ENCODE results near the gene RIC8A.
A peak's percentile ranks its signal among the peaks of the same experiment; 100 is the strongest.
"Not testable (repeated sequence)": the region's sequence is repeated elsewhere in the genome, so short reads cannot be mapped to it uniquely, and the experiment has no call there.

The RIC8A gene

DNA sequence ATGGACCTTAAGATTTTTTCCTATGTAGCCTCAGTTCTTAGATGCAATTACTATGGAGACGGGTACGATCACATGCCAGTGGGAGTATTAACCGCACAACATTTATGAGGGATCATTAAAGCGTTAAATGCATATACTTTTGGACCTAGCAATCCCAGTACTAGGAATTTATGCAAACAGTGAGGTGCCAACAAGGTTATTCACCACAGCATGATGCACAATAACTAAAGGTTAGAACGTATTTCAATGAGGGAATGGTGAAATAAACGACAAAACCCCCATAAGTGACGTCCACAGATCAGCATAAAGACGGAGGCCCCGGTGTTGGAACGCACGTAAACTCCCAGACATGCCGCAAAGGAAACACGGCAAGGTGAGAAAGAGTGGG lies 28.1 kb downstream of the RIC8A start:
- TF ChIP-seq, protein P1, sequence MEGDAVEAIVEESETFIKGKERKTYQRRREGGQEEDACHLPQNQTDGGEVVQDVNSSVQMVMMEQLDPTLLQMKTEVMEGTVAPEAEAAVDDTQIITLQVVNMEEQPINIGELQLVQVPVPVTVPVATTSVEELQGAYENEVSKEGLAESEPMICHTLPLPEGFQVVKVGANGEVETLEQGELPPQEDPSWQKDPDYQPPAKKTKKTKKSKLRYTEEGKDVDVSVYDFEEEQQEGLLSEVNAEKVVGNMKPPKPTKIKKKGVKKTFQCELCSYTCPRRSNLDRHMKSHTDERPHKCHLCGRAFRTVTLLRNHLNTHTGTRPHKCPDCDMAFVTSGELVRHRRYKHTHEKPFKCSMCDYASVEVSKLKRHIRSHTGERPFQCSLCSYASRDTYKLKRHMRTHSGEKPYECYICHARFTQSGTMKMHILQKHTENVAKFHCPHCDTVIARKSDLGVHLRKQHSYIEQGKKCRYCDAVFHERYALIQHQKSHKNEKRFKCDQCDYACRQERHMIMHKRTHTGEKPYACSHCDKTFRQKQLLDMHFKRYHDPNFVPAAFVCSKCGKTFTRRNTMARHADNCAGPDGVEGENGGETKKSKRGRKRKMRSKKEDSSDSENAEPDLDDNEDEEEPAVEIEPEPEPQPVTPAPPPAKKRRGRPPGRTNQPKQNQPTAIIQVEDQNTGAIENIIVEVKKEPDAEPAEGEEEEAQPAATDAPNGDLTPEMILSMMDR (conservative IDR thresholded peaks at IDR 0.05; ENCODE audit: low read length) = no peak
- no peak for TF ChIP-seq EZH2phosphoT487 (IDR thresholded peaks at IDR 0.05; ENCODE audit: borderline replicate concordance)
- Histone ChIP-seq H3K9me2 (replicated peaks; ENCODE audit: low read depth, low read length) (no peaks in the 10 kb centered on the region), H4K20me1 (ENCODE audit: insufficient read depth, low read length, poor library complexity, severe bottlenecking) (peaks cover 20% of the 10 kb centered on the region), H3K4me2 (ENCODE audit: low read depth, low read length, poor library complexity, severe bottlenecking) (peak overlapping the region; percentile 91), H3K9ac (ENCODE audit: low read depth, low read length, poor library complexity, severe bottlenecking) (peak overlapping the region; percentile 93), H3K27me3 (ENCODE audit: insufficient read depth, low read length, poor library complexity, severe bottlenecking) (no peaks in the 10 kb centered on the region), H3F3A (ENCODE audit: low read depth) (peaks cover 4% of the 10 kb centered on the region), H3K4me3 (ENCODE audit: low read length, poor library complexity, severe bottlenecking) (peak overlapping the region; percentile 91), H3K79me2 (ENCODE audit: insufficient read depth, low read length) (peaks cover 46% of the 10 kb centered on the region), H3K36me3 (ENCODE audit: insufficient read depth, low read length) (no peaks in the 10 kb centered on the region), H3K9me3 (ENCODE audit: insufficient read depth, low read depth, low read length) (no peaks in the 10 kb centered on the region), H3K4me1 (ENCODE audit: insufficient read depth, low read length, poor library complexity, severe bottlenecking) (peaks cover 28% of the 10 kb centered on the region), H2AFZ (ENCODE audit: low read length) (peak overlapping the region; percentile 95)

- Histone ChIP-seq H3K4me1 (ENCODE audit: insufficient read depth, low read length, poor library complexity, severe bottlenecking) (peaks cover 28% of the 10 kb centered on the region), H3K36me3 (ENCODE audit: insufficient read depth, low read length) (no peaks in the 10 kb centered on the region), H3K4me2 (ENCODE audit: low read depth, low read length, poor library complexity, severe bottlenecking) (peak within 1 kb of the TSS; percentile 91), H3K4me3 (ENCODE audit: low read length, poor library complexity, severe bottlenecking) (peak within 1 kb of the TSS; percentile 99), H3K9me2 (replicated peaks; ENCODE audit: low read depth, low read length) (no peaks in the 10 kb centered on the region), H3K9me3 (ENCODE audit: insufficient read depth, low read depth, low read length) (no peaks in the 10 kb centered on the region), H4K20me1 (ENCODE audit: insufficient read depth, low read length, poor library complexity, severe bottlenecking) (peaks cover 20% of the 10 kb centered on the region), H3K9ac (ENCODE audit: low read depth, low read length, poor library complexity, severe bottlenecking) (peak within 1 kb of the TSS; percentile 93), H3F3A (ENCODE audit: low read depth) (peaks cover 4% of the 10 kb centered on the region), H3K79me2 (ENCODE audit: insufficient read depth, low read length) (peaks cover 49% of the 10 kb centered on the region), H2AFZ (ENCODE audit: low read length) (peak within 1 kb of the TSS; percentile 95), H3K27me3 (ENCODE audit: insufficient read depth, low read length, poor library complexity, severe bottlenecking) (no peaks in the 10 kb centered on the region)
- TF ChIP-seq EZH2phosphoT487 (IDR thresholded peaks at IDR 0.05; ENCODE audit: borderline replicate concordance) = no peak
- TF ChIP-seq, protein P1 (conservative IDR thresholded peaks at IDR 0.05; ENCODE audit: low read length) = no peak; the same call in 1 of the 2 replicates
Observed at GRCh38 chr11:235997-236773, 28.7 kb downstream of the RIC8A start, which contains the start of gene SIRT3. TSS of gene SIRT3 (minus strand) at chr11:236342. CDS start at chr11:236328, 14 bp downstream.

DNA sequence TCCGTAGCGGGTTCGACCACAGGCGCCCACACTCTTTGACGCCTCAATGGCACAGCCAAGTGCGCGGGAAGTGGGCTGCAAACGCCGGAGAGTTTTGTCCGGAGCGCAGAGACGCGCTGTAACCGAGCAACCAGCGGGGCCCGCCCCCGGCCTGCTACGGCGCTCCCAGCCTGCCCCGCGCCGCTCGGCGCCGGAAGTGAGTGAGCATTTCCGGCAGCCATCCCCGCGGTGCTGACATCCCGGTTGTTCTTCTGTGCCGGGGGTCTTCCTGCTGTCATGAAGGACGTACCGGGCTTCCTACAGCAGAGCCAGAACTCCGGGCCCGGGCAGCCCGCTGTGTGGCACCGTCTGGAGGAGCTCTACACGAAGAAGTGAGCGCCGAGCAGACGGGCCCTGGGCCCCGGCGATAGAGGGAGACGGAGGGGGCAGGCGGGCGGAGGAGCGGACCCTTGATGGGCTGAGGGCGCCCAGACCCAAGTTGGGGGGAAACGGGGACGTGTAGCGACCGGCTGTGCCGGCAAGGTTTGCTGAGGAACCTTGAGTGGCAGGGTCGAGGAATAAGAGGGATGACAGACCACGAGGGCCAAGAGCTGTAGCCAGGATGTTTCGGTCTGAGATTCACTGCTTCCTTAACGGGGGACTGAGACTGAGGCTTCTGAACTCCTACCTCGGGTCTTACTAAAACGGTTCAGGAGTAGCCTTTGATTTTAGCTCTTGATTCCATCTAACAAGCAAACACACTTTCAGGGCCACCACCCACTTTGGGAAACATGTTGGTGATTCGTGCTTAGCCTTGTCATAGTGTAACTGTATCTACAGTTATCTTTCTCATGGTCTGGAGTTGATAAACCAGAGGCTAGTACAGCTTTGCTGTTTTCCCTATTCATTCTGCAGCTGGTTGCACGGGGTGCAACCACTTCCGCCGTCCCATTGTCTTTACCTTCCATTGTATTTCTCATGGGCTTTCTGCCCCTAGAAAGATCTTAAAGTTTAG lies 29.6 kb downstream of the RIC8A start, which contains the start of gene PSMD13:
TSS of gene PSMD13 (plus strand) at position 203 of the 994 bp plus-strand sequence. CDS start at position 277, 74 bp downstream.
- Histone ChIP-seq H3K9me3 (ENCODE audit: insufficient read depth, low read depth, low read length) (no peaks in the 10 kb centered on the region), H3K27me3 (ENCODE audit: insufficient read depth, low read length, poor library complexity, severe bottlenecking) (no peaks in the 10 kb centered on the region), H3K4me1 (ENCODE audit: insufficient read depth, low read length, poor library complexity, severe bottlenecking) (peaks cover 33% of the 10 kb centered on the region), H3K4me2 (ENCODE audit: low read depth, low read length, poor library complexity, severe bottlenecking) (peak within 1 kb of the TSS; percentile 91), H3K4me3 (ENCODE audit: low read length, poor library complexity, severe bottlenecking) (peak within 1 kb of the TSS; percentile 99), H3F3A (ENCODE audit: low read depth) (peaks cover 4% of the 10 kb centered on the region), H3K79me2 (ENCODE audit: insufficient read depth, low read length) (peaks cover 56% of the 10 kb centered on the region), H2AFZ (ENCODE audit: low read length) (peak within 1 kb of the TSS; percentile 95), H3K9ac (ENCODE audit: low read depth, low read length, poor library complexity, severe bottlenecking) (peak within 1 kb of the TSS; percentile 93), H4K20me1 (ENCODE audit: insufficient read depth, low read length, poor library complexity, severe bottlenecking) (peaks cover 20% of the 10 kb centered on the region), H3K36me3 (ENCODE audit: insufficient read depth, low read length) (no peaks in the 10 kb centered on the region), H3K9me2 (replicated peaks; ENCODE audit: low read depth, low read length) (no peaks in the 10 kb centered on the region)
- TF ChIP-seq EZH2phosphoT487 (IDR thresholded peaks at IDR 0.05; ENCODE audit: borderline replicate concordance) = no peak

GRCh38 chr11:238346-238745 lies 30.8 kb downstream of the RIC8A start:
- H3K9ac ChIP-seq (ENCODE audit: low read depth, low read length, poor library complexity, severe bottlenecking) = peak overlapping the region; percentile 93
- not testable (repeated sequence) for H2AFZ ChIP-seq (ENCODE audit: low read length); H3K36me3 ChIP-seq (ENCODE audit: insufficient read depth, low read length); H3K9me3 ChIP-seq (ENCODE audit: insufficient read depth, low read depth, low read length); H3F3A ChIP-seq (ENCODE audit: low read depth); H3K9me2 ChIP-seq (replicated peaks; ENCODE audit: low read depth, low read length); H3K27me3 ChIP-seq (ENCODE audit: insufficient read depth, low read length, poor library complexity, severe bottlenecking)
- peak overlapping the region; percentile 99 for H3K4me3 ChIP-seq (ENCODE audit: low read length, poor library complexity, severe bottlenecking)
- H3K4me1 ChIP-seq (ENCODE audit: insufficient read depth, low read length, poor library complexity, severe bottlenecking) = peaks cover 33% of the 10 kb centered on the region
- peak overlapping the region; percentile 87 for H3K4me2 ChIP-seq (ENCODE audit: low read depth, low read length, poor library complexity, severe bottlenecking)
- peaks cover 56% of the 10 kb centered on the region for H3K79me2 ChIP-seq (ENCODE audit: insufficient read depth, low read length)
- peaks cover 20% of the 10 kb centered on the region for H4K20me1 ChIP-seq (ENCODE audit: insufficient read depth, low read length, poor library complexity, severe bottlenecking)
